CD4-positive, alpha-beta T cell (primary cell): ENCODE data around the gene ZNF287. TPM values are rescaled to one million over a fixed set of nuclear protein-coding genes. Genes with fewer than 3 reads are reported as not detected.
"Not testable (repeated sequence)": the region's sequence is repeated elsewhere in the genome, so short reads cannot be mapped to it uniquely, and the experiment has no call there.

Experiments used
- ATAC-seq: fragments of 200-7000 bp; cut with Tn5 transposase; one replicate; pipeline ENCODE4 v1.10.0; 2022; ENCODE audit warnings: mild to moderate bottlenecking; ENCODE audit not compliant: poor library complexity
- CTCF ChIA-PET: fragments of 350-600 bp; sonication (Branson Sonifier 250); formaldehyde crosslinking; loops from one replicate; lab custom pipeline; 2021; ENCODE audit warnings: antibody characterized with exemption, inconsistent platforms; lab: Charles Lee
- POLR2A ChIA-PET: fragments of 350-600 bp; sonication (Branson Sonifier 250); formaldehyde crosslinking; loops from one replicate; lab custom pipeline; 2021; ENCODE audit warnings: antibody characterized with exemption, inconsistent platforms; lab: Charles Lee
- DNase-seq, 14 experiments: peaks; one replicate each; pipeline ENCODE4 v3.0.0-alpha.2; 2013 to 2020; ENCODE audit warnings: mixed read lengths in 2 of 14
- H3K27ac ChIP-seq, 2 donors: one replicate each; pipeline versions ENCODE4 v1.5.1 to v1.7.0; 2013; ENCODE audit warnings: low read length in 2 of 2, low read depth in 1 of 2, mild to moderate bottlenecking in 1 of 2
- H3K27me3 ChIP-seq, 2 experiments: 1 replicate in 1 of 2; 2 replicates in 1 of 2; pipeline versions ENCODE4 v1.6.1 to v1.7.0; 2013; ENCODE audit warnings: low read length in 2 of 2, control low read depth in 1 of 2, mild to moderate bottlenecking in 1 of 2, moderate library complexity in 1 of 2; ENCODE audit not compliant: insufficient read depth in 2 of 2, control insufficient read depth in 1 of 2
- H3K36me3 ChIP-seq: one replicate; pipeline ENCODE4 v1.6.1; 2013; ENCODE audit warnings: low read length, control low read depth; ENCODE audit not compliant: insufficient read depth
- H3K4me1 ChIP-seq: one replicate; pipeline ENCODE4 v1.6.1; 2013; ENCODE audit warnings: low read length, control low read depth; ENCODE audit not compliant: insufficient read depth
- H3K4me3 ChIP-seq: one replicate; pipeline ENCODE4 v1.5.1; 2013; ENCODE audit warnings: mild to moderate bottlenecking, low read length, moderate library complexity
- H3K9me3 ChIP-seq, 2 experiments: 1 replicate in 1 of 2; 2 replicates in 1 of 2; pipeline versions ENCODE4 v1.6.1 to v1.7.0; 2013; ENCODE audit warnings: low read length in 2 of 2, mild to moderate bottlenecking in 2 of 2, control low read depth in 1 of 2, moderate library complexity in 1 of 2; ENCODE audit not compliant: control insufficient read depth in 1 of 2, insufficient read depth in 1 of 2
- H3K27ac Mint-ChIP-seq: one replicate; pipeline ENCODE4 v1.8.0; 2020; ENCODE audit warnings: mixed read lengths
- H3K27me3 Mint-ChIP-seq: one replicate; pipeline ENCODE4 v1.8.0; 2021; ENCODE audit warnings: mixed read lengths
- H3K36me3 Mint-ChIP-seq: one replicate; pipeline ENCODE4 v1.8.0; 2021; ENCODE audit warnings: low read depth, mixed read lengths
- H3K4me1 Mint-ChIP-seq: one replicate; pipeline ENCODE4 v1.8.0; 2021; ENCODE audit warnings: low read depth, mixed read lengths
- H3K4me3 Mint-ChIP-seq: one replicate; pipeline ENCODE4 v1.8.0; 2020; ENCODE audit warnings: mild to moderate bottlenecking, mixed read lengths
- H3K9me3 Mint-ChIP-seq: one replicate; pipeline ENCODE4 v1.8.0; 2020; ENCODE audit warnings: mixed read lengths
- CTCF ChIP-seq: fragments of 200-600 bp; IDR thresholded peaks from one replicate; pipeline ENCODE4 v1.8.0; 2022; ENCODE audit warnings: antibody characterized with exemption, mild to moderate bottlenecking
- intact Hi-C, 2 experiments: fragments of 100-400 bp; cut with DNase I in 1 of 2; cut with micrococcal nuclease in 1 of 2; formaldehyde crosslinking; loops; one replicate each; pipeline versions ENCODE4 v1.15.1 to v1.9.0; 2023 to 2025; cut with DNase I, micrococcal nuclease
- total RNA-seq, 174 experiments: library from RNA in 2 of 174; stranded (reverse) in 2 of 174; gene quantifications; one replicate each; pipeline ENCODE4 v1.2.3 and lab custom pipeline; 2021 to 2026

The ZNF287 gene
- total RNA-seq, 2 experiments from 2014 or later, result 6.9 to 7.8 TPM

- Mint-ChIP-seq H3K9me3 (no peaks in the 10 kb centered on the region), H3K4me1 (no peaks in the 10 kb centered on the region), H3K27ac (no peak overlapping the region), H3K36me3 (no peaks in the 10 kb centered on the region), H3K4me3 (no peak overlapping the region), H3K27me3 (peaks cover 38% of the 10 kb centered on the region)
- no peaks in the 10 kb centered on the region for H3K36me3 ChIP-seq
- H3K9me3 ChIP-seq, result peaks cover 0 to 4% of the 10 kb centered on the region in 2 experiments
- H3K27me3 ChIP-seq, result peaks cover 0 to 3% of the 10 kb centered on the region in 2 experiments
- no peak overlapping the region for H3K27ac ChIP-seq
- ChIA-PET POLR2A (no interaction called here), CTCF (no interaction called here)
- DNase-seq (no peak), ATAC-seq (no peak)
- no peak for TF ChIP-seq CTCF
- no peaks in the 10 kb centered on the region for H3K4me1 ChIP-seq
- no peak overlapping the region for H3K4me3 ChIP-seq
- intact Hi-C loops, result no loop called here
These were observed 41.7 kb downstream of the ZNF287 start for GRCh38 chr17:16527298-16527697.

GRCh38 chr17:16525556-16525955 is 43.4 kb downstream of the ZNF287 start:
- H3K4me1 Mint-ChIP-seq, H3K27ac Mint-ChIP-seq, H3K36me3 ChIP-seq, H3K9me3 ChIP-seq, H3K9me3 Mint-ChIP-seq, H3K4me1 ChIP-seq, ATAC-seq, H3K4me3 ChIP-seq, CTCF ChIA-PET, H3K4me3 Mint-ChIP-seq, POLR2A ChIA-PET, H3K27me3 ChIP-seq, DNase-seq, H3K36me3 Mint-ChIP-seq, H3K27ac ChIP-seq, intact Hi-C loops: not testable (repeated sequence)
- H3K27me3 Mint-ChIP-seq, result peaks cover 38% of the 10 kb centered on the region

GRCh38 chr17:16521070-16521727 is 47.8 kb downstream of the ZNF287 start:
- DNase-seq, result peak; percentile 37 to 86 (median 48)
- peak; percentile 86 for ATAC-seq
- H3K36me3 Mint-ChIP-seq, result no peaks in the 10 kb centered on the region
- Histone ChIP-seq H3K27ac (no peak overlapping the region), H3K36me3 (no peaks in the 10 kb centered on the region), H3K27me3 (peaks cover 3 to 8% of the 10 kb centered on the region in 2 experiments), H3K4me3 (no peak overlapping the region), H3K9me3 (no peaks in the 10 kb centered on the region), H3K4me1 (peaks cover 6% of the 10 kb centered on the region)
- no peak overlapping the region for H3K27ac Mint-ChIP-seq
- intact Hi-C loops, result loop anchor here (1.0 to 5.0 kb wide), 4 partner anchors 68 to 159 kb away; no protein-coding TSS in a partner anchor
- ChIA-PET POLR2A (interaction anchor here (1.3 to 1.6 kb wide), 3 partner anchors 14 to 140 kb away, joined by 4 to 8 read pairs (median 8); partner anchors contain the start of gene UBB), CTCF (interaction anchor here (0.6 to 2.5 kb wide), 15 partner anchors 12 to 168 kb away, joined by 3 to 16 read pairs (median 3); partner anchors contain the start of genes CENPV, LRRC75A and TRPV2)
- H3K4me1 Mint-ChIP-seq, result peaks cover 3% of the 10 kb centered on the region
- TF ChIP-seq CTCF, result peak; percentile 86
- H3K27me3 Mint-ChIP-seq, result peaks cover 50% of the 10 kb centered on the region
- no peak overlapping the region for H3K4me3 Mint-ChIP-seq
- H3K9me3 Mint-ChIP-seq, result no peaks in the 10 kb centered on the region
